HG02623 (cell line): Measurements from ENCODE around the gene NRAS.

ENCODE experiments used
- ATAC-seq: cut with Tn5 transposase; IDR thresholded peaks from one replicate; pipeline ENCODE4 v1.9.1; 2021; ENCODE audit warnings: moderate library complexity; ENCODE audit not compliant: unreplicated experiment

Gene NRAS

DNA sequence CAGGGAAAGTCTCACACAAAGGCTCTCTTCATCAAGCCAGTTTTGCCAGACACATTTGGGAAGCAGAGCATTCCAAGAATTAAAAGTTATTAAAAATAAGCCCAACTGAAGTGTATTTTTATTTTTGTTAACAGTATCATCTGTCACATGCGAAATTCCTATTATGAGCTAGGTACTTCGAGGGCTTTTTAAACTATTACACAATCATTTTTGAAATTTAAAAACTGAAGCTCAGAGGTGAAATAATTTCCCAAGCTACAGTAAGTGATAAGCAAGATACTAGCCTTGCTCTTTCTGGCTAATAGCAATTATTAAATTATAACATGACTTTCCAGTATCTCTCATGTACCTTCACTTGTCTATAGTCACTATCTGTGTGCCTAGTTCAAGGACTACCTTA lies 12.0 kb upstream of the NRAS start:
- no peak for ATAC-seq

DNA sequence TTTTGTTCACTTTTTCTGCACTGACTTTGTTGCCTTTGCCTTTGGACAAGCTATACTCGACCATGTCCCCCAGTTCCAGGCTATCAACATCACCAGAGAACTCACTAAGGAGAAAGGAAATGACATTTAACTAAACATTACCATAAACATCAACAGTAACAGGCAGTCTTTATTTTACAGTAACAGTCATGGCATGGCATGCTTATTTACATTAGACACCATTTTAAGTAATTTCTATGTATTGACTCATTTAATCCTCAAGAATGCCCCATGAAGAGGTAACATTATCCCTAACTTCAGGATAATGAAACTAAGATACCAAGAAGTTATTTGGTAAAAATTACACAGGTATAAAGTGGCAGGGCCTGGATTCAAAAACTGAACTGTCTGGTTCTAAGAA lies 8.7 kb upstream of the NRAS start:
- ATAC-seq, result no peak

DNA sequence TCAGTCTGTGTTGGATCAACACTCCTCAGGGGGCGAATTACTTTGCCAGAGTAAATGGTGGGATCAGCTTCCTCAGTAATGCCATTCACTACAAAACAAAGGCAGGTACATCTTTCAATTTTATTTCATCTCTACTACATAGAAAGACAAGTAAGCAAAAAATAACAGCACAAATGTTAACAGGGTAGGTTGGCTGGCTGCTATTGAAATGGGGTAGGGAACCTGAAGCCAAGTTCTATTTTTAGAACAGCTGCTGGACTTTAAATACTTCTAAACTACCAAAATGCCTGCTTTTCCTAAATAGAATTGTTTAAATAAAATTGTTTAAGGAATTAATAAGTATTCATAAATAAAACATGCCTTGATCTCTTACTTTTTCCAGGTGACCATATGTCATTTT lies 7.3 kb upstream of the NRAS start:
- no peak for ATAC-seq

- ATAC-seq, result no peak
Observed at GRCh38 chr1:114723457-114723856, 6.9 kb upstream of the NRAS start.

GRCh38 chr1:114720492-114720891 lies 3.9 kb upstream of the NRAS start:
- ATAC-seq, result no peak

DNA sequence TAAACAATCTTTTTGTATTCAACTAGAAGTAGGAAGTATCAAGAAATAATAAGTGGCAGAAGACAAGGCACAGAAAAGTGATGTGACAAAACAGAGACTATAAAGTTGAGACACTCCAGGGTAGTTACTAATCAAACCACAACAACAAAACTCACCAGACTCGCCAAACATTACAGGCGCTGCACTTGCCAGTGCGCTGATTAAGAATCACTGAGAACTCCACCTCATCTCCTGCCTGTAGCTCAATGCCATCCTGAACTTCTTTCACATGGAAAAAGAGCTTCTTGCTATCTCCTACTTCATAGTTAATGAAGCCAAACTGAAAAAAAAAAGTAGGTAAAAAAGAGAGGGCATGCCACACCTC lies 2.8 kb upstream of the NRAS start:
- ATAC-seq, result no peak

GRCh38 chr1:114718661-114719423 lies 2.3 kb upstream of the NRAS start:
- ATAC-seq, result no peak

- no peak for ATAC-seq
Observed at GRCh38 chr1:114715952-114716303, 643 bp downstream of the NRAS start.

GRCh38 chr1:114712977-114713376 lies 3.6 kb downstream of the NRAS start:
- no peak for ATAC-seq

- ATAC-seq, result no peak
Observed at GRCh38 chr1:114710360-114710759, 6.2 kb downstream of the NRAS start.

- ATAC-seq, result no peak
Observed at GRCh38 chr1:114707604-114708003, 9.0 kb downstream of the NRAS start.

- ATAC-seq, result no peak
Observed at GRCh38 chr1:114703242-114703641, 13.3 kb downstream of the NRAS start.

DNA sequence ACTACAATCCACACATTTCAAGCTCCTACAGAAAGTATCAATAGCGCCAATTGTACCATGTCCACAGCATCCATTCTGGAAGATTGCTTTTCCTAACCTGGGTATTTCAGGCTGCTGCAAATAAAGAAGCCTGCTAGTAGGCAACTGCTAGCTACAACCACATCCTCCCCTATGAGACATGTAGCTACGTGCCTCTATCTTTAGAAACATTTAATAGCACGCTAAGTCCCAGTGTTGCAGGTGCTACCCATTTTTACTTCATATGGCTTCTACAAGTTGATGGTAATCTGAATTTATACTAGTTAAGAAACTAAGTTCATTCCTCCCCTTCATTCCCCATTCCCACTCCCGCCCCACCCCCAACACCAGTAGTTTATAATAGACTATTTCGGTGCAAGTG lies 13.8 kb downstream of the NRAS start:
- peak; percentile 61 for ATAC-seq

GRCh38 chr1:114701931-114702330 lies 14.6 kb downstream of the NRAS start:
- ATAC-seq, result no peak

DNA sequence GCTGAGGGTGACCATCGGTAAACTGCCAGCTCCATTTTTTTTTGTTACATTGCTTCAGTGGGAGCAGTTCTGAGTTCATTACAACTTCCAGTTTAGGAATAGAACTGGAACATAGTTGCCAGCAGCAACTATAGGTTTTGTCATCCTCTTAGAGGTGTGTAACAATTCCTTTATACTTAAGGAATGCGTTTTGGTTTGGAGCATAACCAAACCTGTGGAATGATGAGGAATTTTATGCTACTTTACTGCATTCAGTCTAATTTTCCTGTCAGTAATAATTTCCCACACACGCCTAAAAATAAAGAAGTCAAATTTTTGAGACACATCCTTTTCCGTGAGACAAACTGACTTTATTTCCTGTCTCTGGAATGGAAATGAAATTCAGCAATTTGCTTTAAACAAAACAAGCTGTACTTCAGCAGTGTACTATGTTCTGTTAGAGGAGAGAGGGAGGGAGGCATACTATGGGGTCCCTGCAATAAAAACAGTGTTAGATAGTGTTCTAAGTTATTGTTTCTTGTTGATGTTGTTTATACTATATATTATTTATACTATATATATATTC lies 16.5 kb downstream of the NRAS start:
- no peak for ATAC-seq

DNA sequence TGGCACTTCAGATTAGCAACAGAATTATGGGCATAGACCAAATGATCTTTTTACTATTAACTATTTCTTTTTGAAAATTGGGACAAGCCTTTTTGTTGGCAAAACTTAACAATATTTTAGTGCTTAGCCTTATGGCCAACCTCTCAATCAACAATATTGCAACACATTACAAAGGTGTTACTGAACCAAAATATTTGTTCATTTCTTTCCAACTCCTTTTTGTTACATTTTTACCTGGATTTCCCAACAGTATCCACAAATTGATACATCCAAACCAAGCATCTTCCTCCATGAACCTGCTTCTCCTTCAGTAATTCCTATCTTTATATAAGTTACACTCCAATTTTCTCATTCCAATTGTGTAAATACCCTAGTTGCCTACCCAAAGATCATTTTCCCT lies 19.8 kb downstream of the NRAS start:
- no peak for ATAC-seq

- ATAC-seq, result no peak
Observed at GRCh38 chr1:114695430-114696058, 21.0 kb downstream of the NRAS start, which contains the start of gene AMPD1. Gene AMPD1 (minus strand): TSS chr1:114695546. CDS start chr1:114695471, 75 bp downstream.

DNA sequence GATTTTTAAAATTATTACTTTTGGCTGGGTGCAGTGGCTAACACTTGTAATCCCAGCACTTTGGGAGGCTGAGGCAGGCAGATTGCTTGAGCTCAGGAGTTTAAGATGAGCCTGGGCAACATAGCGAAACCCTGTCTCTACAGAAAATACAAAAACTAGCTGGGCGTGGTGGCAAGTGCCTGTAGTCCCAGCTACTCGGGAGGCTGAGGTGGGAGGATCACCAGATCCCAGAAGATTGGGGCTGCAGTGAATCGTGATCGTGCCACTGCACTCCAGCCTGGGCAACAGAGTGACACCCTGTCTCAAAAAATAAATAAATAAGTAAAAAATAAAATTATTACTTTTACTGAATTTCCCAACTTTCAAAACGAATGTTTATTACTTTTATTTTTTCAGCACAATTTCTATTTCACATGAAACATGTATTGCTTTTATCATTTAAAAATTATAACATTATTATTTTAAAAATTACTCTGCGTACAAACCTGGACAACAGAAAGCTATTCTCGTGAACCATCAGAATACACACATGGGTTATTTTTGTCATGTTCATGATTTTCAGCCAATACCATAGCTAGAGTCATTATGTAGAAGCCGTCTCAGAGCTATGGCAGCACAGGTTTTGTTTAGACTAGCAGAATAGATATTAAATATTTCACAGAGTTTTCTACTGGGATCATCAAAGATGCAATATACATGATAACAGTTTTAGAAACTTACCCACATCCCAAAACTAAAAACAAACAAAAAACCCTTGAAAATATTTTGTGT lies 21.8 kb downstream of the NRAS start:
- ATAC-seq, result no peak

GRCh38 chr1:114692947-114693346 lies 23.6 kb downstream of the NRAS start:
- no peak for ATAC-seq

DNA sequence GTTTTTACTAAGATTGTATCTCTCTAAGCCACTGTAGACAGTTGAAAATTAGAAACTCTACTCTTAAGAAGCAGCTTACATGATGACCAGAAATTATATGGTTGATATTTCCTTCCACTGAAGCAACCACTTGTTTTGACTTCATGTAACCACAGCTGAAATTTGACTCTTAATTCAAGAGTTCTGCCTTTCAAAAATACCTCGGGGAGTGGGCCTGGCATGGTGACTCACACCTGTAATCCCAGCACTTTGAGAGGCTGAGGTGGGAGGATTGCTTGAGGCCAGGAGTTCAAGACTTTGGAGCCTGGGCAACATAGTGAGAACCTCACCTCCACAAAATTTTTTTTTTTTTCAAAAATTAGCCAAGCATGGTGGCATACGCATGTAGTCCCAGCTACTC lies 25.5 kb downstream of the NRAS start:
- no peak for ATAC-seq

DNA sequence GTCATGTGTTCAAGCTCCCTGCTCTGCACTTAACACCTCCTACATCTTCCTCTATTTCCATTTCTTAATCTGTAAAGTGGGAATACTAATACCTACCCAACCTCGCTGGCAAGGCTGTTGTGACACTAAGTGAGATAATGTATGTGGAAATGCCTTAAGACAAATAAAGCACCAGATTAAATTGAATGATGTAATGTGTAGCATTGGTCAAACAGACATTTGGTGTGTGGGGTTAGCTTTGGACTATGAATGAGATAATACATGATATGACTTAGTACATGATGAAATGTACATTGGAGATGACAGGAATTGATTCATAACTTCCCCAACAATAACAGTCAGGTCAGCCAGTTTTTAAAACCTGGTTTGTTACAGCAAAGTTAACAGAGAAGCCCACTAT lies 26.4 kb downstream of the NRAS start:
- ATAC-seq, result no peak

DNA sequence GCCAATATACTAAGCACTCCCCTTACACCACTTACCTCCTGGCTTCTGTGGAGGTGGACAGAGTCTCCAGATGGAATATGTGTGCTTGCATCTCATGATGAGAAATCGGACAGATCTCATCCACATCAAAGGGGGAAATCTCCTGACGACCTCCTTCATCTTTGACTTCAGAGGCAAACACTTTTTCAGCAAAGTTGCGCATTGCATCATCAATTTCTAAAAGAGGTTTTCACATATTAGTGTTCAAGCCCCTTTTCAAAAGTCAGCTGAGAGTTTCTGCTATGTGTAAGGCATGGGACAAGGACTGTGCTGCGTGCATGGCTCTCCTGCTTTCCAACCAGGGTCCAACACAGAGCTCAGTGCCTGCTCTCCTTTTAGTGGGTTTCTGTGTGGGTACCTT lies 28.0 kb downstream of the NRAS start:
- ATAC-seq, result no peak
